GM12872 (cell line): Measurements from ENCODE around the gene PTPRE.

ENCODE experiments used
- CTCF ChIP-seq: IDR thresholded peaks from 3 replicates; pipeline ENCODE4 v1.5.1; 2011; ENCODE audit warnings: low read depth, mild to moderate bottlenecking, low read length, moderate library complexity; ENCODE audit not compliant: insufficient read depth

PTPRE gene

GRCh38 chr10:127934383-127934782 lies 27.5 kb downstream of the PTPRE start:
- TF ChIP-seq CTCF: no peak

- TF ChIP-seq CTCF: no peak
These were observed 28.2 kb downstream of the PTPRE start for GRCh38 chr10:127935071-127935561.

GRCh38 chr10:127937069-127937468 lies 30.2 kb downstream of the PTPRE start:
- no peak for TF ChIP-seq CTCF

GRCh38 chr10:127937915-127938463 lies 31.1 kb downstream of the PTPRE start:
- TF ChIP-seq CTCF: no peak

- TF ChIP-seq CTCF: no peak
These were observed 33.0 kb downstream of the PTPRE start for GRCh38 chr10:127939786-127940330.

- TF ChIP-seq CTCF: no peak
These were observed 34.1 kb downstream of the PTPRE start for GRCh38 chr10:127940866-127941640.

- no peak for TF ChIP-seq CTCF
These were observed 35.9 kb downstream of the PTPRE start for GRCh38 chr10:127942811-127943210.
